Keratinocyte (primary cell): ENCODE data around the gene TMBIM1.
"Not testable (repeated sequence)": the region's sequence is repeated elsewhere in the genome, so short reads cannot be mapped to it uniquely, and the experiment has no call there.

Source experiments
- EZH2 ChIP-seq: IDR thresholded peaks from one replicate; pipeline ENCODE4 v1.6.1; 2012; ENCODE audit warnings: inconsistent platforms, mild to moderate bottlenecking, low read length, moderate library complexity
- TF ChIP-seq, protein P1 (sequence below), 3 experiments: IDR thresholded peaks in 1 of 3; conservative IDR thresholded peaks in 1 of 3; optimal IDR thresholded peaks in 1 of 3; 2 replicates in 2 of 3; 3 replicates in 1 of 3; pipeline versions ENCODE3 to v1.5.1; 2011; ENCODE audit warnings: low read length in 3 of 3, mild to moderate bottlenecking in 3 of 3, moderate library complexity in 2 of 3, control low read depth in 1 of 3, inconsistent platforms in 1 of 3; ENCODE audit not compliant: insufficient read depth in 2 of 3; ENCODE audit errors: extremely low read depth in 1 of 3

GRCh38 chr2:218311541-218312266, 19.4 kb upstream of the TMBIM1 start:
- TF ChIP-seq, protein P1, sequence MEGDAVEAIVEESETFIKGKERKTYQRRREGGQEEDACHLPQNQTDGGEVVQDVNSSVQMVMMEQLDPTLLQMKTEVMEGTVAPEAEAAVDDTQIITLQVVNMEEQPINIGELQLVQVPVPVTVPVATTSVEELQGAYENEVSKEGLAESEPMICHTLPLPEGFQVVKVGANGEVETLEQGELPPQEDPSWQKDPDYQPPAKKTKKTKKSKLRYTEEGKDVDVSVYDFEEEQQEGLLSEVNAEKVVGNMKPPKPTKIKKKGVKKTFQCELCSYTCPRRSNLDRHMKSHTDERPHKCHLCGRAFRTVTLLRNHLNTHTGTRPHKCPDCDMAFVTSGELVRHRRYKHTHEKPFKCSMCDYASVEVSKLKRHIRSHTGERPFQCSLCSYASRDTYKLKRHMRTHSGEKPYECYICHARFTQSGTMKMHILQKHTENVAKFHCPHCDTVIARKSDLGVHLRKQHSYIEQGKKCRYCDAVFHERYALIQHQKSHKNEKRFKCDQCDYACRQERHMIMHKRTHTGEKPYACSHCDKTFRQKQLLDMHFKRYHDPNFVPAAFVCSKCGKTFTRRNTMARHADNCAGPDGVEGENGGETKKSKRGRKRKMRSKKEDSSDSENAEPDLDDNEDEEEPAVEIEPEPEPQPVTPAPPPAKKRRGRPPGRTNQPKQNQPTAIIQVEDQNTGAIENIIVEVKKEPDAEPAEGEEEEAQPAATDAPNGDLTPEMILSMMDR (optimal IDR thresholded peaks at IDR 0.05 in 1 of 3, IDR thresholded peaks at IDR 0.05 in 1 of 3, conservative IDR thresholded peaks at IDR 0.05 in 1 of 3; ENCODE audit: extremely low read depth in 1 of 3, insufficient read depth in 2 of 3, low read length in 3 of 3): not testable (repeated sequence)
- TF ChIP-seq EZH2: not testable (repeated sequence)
